GM18858 (cell line): Measurements from ENCODE around the gene LTB4R.

Source experiments
- ATAC-seq: cut with Tn5 transposase; IDR thresholded peaks from one replicate; pipeline ENCODE4 v1.9.1; 2021; ENCODE audit not compliant: unreplicated experiment

Gene LTB4R

DNA sequence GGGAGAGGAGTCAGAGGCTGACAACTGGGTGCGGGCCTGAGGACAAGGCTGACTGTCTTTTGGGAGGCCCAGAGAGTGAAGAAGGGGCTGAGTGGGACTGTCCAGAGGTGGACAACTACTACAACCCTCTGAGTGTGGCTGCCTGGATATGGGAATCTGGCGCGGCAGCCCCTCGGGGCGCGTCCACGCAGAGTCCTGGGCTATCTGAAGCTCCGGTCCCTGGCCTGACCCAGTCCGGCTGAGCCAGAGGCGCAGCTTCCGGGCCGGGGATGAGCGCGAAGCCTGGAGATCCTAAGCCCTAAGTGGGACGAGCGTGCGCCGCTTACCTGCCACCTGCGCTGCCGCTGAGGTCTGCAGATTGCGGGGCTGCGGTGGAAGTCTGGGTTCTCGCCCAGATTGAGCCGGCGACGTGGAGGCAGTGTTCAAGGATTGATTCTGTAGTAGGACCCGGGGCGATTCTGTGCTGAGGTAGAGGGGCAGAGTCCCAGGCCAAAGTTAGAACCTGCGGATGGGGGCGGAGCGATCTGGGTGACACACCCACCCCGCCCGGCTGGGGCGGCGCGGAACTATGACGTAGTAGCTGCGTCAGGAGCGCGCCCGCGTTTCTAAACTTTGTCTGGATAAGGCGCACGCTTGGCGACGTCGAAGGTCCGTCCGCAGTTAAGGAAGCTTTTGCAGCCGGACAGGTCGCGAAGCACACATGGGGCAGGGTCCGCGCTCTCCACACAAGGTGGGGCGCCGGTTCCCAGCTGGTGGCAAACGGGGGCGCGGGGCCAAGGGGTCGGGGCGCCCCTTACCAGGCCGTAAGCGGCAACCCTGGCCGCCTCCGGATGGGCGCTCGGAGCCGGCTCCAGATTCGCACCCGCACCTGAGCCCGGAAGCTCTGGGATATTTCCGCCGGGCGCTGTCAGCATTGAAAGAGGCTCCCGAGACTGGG is 11.8 kb upstream of the LTB4R start, which contains the start of the genes DHRS1 and NOP9:
TSS of gene DHRS1 (minus strand) at position 526 of the 937 bp plus-strand sequence. CDS start 674 bp downstream, outside the sequence.
TSS of gene NOP9 (plus strand) at position 596 of the 937 bp plus-strand sequence. CDS start at position 701, 105 bp downstream.
- ATAC-seq = peak; percentile 38

- no peak for ATAC-seq
Measured at GRCh38 chr14:24300326-24300980, 10.8 kb upstream of the LTB4R start.

- no peak for ATAC-seq
Measured at GRCh38 chr14:24304019-24304387, 7.3 kb upstream of the LTB4R start.

DNA sequence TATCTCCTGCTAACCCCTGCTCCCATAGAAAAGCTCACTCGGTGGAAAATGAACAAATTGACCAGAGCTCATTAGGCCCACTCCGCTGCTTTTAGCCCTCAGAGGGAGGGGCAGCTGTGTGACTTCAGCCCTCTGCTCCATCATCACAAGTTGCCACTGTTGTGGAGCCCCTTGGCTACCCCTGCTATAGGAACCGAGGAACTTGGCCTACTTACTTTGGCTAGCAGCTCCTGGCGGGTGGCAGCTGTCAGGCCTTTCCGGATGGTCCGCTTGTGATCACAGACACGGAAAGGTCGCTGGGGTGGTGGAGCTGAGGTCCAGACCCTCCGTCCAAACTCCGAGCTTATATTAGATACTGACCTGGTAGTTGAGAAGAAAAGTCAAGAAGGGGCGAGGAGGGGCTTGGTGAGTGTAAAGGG is 4.1 kb upstream of the LTB4R start:
- ATAC-seq = no peak

DNA sequence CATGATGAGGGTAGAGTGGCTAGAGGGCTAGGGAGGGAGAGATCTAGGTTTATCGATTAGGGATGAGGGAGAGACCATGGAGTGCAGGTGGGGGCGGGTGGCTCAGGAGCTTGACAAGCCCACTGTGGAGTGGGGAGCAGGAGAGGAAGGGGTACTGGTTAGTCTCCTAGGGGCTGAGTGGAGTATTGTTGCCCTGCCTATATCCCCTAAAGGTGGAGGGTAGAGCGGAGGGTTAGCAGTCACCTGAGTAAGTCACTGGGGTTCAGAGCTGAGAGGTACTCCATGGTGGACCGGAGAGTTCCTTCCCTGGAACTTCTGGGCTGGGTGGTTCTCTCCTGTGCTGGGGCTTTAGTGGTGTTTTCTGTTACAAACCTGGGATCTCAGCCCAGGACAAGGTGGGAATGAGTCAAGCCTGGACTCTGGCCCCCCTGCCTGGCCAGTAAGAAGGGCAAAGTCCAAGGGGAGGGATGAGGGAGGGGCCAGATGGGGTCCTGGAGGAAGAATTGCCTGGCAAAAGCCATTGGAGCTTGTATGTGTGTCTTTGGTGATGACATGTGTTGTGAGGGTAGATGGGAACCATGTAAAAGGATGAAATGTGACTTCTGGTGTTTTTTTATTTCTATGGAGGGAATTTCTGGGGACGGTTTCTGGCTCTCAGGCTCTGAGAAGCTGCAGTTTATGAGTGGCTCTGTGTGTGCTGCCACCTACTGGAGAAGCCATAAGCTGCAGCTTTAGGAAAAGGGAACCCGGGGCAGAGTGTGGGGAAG is 3.5 kb upstream of the LTB4R start, which contains the start of gene CIDEB:
TSS of gene CIDEB (minus strand) at position 403 of the 767 bp plus-strand sequence. CDS start at position 284, 119 bp downstream.
- ATAC-seq = no peak

- no peak for ATAC-seq
Measured at GRCh38 chr14:24308342-24309124, 2.8 kb upstream of the LTB4R start.

- no peak for ATAC-seq
Measured at GRCh38 chr14:24309538-24310264, 1.6 kb upstream of the LTB4R start, which contains the start of gene LTB4R2. Gene LTB4R2, plus strand, starts transcription at chr14:24310140. Its CDS starts 525 bp downstream, at chr14:24310665.

GRCh38 chr14:24310265-24310645 is 1.0 kb upstream of the LTB4R start:
- no peak for ATAC-seq

DNA sequence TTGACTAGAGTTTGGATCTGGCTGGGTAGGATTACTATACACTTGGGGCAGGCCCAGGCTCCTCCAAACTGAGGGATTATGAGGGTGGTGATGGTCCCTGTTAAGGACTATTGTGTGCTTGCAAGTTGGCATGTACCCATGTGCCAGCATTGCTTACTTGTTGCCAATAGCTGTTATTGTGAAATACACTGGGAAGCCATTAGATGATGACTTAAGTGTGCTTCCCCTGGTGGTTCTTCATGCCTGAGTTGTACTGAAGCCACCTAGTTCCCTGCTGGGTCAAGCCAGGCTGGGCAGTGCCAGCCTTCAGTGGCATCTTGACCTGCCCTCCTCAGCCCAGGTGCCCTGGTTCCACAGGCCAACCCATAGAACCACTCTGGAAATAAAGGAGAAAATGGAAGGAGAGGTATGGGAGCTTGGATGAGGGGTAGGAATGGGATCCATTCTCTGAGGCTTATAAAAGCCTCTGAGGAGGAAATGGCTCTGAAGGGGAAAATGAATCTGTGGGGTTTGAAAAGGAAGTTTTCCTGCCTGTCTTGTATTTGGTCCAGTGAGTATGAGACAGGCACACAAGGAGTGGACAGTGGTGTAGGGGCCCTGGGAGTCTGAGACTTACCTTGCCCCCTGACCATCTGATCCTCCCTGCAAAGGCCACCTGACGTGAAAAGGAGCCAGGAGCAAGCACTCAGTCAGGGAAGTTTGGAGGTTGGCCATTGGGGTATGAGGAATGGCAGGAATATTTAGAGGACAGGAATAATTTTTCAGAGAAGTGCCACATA is 724 bp downstream of the LTB4R start:
- ATAC-seq = no peak

DNA sequence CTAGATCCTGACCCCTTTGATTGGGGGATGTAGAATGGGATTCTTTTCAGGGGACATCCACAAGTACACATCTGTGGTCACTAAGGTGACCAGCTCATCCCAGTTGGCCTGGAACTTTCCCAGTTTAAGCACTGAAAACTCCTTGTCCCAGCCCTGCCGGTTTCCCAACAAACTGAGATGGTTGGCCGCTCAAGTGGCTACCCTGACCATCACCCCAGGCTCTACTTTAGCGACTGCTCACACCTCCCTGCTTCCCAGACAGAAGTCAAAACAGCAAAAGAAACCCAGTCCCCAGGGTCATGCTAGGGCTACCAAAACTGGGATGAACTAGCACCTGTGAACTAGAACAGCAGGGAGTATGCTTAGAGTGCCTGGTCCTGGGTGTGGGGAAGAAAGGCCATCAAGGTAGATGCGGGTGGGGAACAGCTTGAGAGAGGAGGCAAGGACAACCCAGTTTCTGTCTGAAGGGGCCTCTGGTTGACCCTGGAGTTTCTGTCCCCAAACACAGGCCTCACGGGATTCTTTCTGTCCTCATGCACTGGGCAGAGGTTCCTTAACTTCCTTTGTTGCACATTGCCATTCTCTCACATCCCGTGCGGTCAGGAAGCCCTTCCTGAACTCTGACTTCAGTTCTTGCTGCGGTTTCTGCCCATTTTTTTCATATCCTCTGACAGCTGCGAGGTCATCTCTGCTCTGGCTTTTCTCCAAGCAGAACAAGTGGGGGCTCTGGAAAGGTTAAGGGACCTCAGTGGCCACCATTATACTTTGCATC is 1.6 kb downstream of the LTB4R start:
- ATAC-seq = no peak

DNA sequence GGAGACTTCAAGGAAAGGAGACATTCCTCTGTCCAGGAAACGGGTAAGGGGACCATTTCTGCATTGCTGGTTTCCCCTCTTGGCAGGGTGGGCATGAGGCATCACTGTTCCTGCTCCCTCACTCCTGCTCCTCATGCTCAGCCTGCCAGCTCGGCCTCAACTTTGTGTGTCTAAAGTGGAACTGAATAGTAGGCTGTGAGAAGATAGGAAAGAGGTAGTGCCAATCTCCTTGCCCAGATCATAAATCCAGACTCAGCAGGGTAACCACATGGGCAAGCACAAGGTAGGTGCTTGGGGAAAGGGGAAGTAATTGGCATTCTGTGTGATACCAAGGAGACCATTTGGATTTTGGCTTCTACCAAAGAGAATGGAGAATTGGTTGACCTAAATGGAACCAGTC is 2.6 kb downstream of the LTB4R start:
- no peak for ATAC-seq

DNA sequence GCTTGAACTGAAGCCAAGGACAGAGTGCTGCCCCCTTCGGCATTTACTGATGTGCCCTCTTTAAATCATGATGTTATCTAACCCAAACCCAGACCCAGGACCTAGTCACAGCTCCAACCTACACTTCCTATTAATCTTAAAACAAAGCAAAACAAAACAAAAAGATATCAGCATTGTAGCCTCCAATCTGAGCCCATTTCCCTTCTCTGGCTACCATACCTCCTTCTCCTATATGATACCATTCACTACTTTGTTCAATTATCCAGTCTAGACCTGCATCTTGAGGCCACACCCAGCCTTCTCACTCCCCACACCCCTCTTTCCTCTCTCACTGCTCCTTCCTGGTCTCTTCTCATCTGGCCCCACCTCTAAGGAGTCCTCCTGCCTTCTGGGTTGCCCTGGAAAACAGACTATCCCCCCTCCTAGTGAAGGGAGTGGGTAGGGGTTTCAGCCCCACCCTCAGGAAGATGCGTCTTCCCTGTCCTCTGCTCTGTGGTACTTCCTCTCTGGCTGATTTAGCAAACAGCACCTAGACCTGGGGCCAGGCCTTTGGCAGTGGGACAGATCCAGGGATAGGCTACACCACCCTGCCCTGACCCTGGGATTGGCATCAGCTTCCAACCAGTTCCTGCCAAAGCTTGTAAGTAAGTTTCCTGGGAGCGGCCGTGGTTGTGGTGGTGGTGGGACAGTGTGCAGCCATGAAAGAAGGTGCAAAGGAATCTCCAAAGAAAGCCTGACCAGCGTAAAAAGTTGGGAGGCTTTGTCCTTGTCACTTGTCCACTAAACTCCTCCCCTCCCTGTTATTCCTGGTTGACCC is 3.3 kb downstream of the LTB4R start:
- ATAC-seq = no peak

- no peak for ATAC-seq
Measured at GRCh38 chr14:24315243-24315806, 4.0 kb downstream of the LTB4R start.

DNA sequence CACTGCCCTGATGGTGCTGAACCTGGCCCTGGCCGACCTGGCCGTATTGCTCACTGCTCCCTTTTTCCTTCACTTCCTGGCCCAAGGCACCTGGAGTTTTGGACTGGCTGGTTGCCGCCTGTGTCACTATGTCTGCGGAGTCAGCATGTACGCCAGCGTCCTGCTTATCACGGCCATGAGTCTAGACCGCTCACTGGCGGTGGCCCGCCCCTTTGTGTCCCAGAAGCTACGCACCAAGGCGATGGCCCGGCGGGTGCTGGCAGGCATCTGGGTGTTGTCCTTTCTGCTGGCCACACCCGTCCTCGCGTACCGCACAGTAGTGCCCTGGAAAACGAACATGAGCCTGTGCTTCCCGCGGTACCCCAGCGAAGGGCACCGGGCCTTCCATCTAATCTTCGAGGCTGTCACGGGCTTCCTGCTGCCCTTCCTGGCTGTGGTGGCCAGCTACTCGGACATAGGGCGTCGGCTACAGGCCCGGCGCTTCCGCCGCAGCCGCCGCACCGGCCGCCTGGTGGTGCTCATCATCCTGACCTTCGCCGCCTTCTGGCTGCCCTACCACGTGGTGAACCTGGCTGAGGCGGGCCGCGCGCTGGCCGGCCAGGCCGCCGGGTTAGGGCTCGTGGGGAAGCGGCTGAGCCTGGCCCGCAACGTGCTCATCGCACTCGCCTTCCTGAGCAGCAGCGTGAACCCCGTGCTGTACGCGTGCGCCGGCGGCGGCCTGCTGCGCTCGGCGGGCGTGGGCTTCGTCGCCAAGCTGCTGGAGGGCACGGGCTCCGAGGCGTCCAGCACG is 4.7 kb downstream of the LTB4R start:
- no peak for ATAC-seq

GRCh38 chr14:24316597-24316950 is 5.3 kb downstream of the LTB4R start:
- ATAC-seq = no peak
